ENCODE data around the gene RRP1B.
A peak's percentile ranks its signal among the peaks of the same experiment; 100 is the strongest.

RRP1B gene

GRCh38 chr21:43734928-43735229 is 75.5 kb downstream of the RRP1B start:
- peak; percentile 30; the same call in 2 of the 3 replicates for ATAC-seq
- TF ChIP-seq RARB (CRISPR knock-in tag; IDR thresholded peaks at IDR 0.05) (no peak), ARNTL (CRISPR knock-in tag; IDR thresholded peaks at IDR 0.05; ENCODE audit: borderline replicate concordance, low read depth) (no peak), GLIS3 (CRISPR knock-in tag; IDR thresholded peaks at IDR 0.05) (no peak), BACH2 (CRISPR knock-in tag; IDR thresholded peaks at IDR 0.05; ENCODE audit: borderline replicate concordance) (no peak), ISL1 (CRISPR knock-in tag; IDR thresholded peaks at IDR 0.05) (no peak), ZFP30 (CRISPR knock-in tag; IDR thresholded peaks at IDR 0.05) (no peak), ZNF70 (CRISPR knock-in tag; IDR thresholded peaks at IDR 0.05) (no peak), ZNF8 (CRISPR knock-in tag; IDR thresholded peaks at IDR 0.05) (no peak), PATZ1 (CRISPR knock-in tag; IDR thresholded peaks at IDR 0.05; ENCODE audit: borderline replicate concordance) (no peak), OSR1 (CRISPR knock-in tag; IDR thresholded peaks at IDR 0.05) (no peak), ZC3H10 (CRISPR knock-in tag; IDR thresholded peaks at IDR 0.05) (no peak), ZNF565 (CRISPR knock-in tag; conservative IDR thresholded peaks at IDR 0.05; ENCODE audit: low read depth) (no peak), CSRNP3 (CRISPR knock-in tag; IDR thresholded peaks at IDR 0.05) (no peak), CSDC2 (CRISPR knock-in tag; IDR thresholded peaks at IDR 0.05) (no peak)
- TF ChIP-seq, protein P1, sequence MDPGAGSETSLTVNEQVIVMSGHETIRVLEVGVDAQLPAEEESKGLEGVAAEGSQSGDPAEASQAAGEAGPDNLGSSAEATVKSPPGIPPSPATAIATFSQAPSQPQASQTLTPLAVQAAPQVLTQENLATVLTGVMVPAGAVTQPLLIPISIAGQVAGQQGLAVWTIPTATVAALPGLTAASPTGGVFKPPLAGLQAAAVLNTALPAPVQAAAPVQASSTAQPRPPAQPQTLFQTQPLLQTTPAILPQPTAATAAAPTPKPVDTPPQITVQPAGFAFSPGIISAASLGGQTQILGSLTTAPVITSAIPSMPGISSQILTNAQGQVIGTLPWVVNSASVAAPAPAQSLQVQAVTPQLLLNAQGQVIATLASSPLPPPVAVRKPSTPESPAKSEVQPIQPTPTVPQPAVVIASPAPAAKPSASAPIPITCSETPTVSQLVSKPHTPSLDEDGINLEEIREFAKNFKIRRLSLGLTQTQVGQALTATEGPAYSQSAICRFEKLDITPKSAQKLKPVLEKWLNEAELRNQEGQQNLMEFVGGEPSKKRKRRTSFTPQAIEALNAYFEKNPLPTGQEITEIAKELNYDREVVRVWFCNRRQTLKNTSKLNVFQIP (CRISPR knock-in tag; IDR thresholded peaks at IDR 0.05; ENCODE audit: borderline replicate concordance, low read depth) = no peak
- TF ChIP-seq, protein P2, sequence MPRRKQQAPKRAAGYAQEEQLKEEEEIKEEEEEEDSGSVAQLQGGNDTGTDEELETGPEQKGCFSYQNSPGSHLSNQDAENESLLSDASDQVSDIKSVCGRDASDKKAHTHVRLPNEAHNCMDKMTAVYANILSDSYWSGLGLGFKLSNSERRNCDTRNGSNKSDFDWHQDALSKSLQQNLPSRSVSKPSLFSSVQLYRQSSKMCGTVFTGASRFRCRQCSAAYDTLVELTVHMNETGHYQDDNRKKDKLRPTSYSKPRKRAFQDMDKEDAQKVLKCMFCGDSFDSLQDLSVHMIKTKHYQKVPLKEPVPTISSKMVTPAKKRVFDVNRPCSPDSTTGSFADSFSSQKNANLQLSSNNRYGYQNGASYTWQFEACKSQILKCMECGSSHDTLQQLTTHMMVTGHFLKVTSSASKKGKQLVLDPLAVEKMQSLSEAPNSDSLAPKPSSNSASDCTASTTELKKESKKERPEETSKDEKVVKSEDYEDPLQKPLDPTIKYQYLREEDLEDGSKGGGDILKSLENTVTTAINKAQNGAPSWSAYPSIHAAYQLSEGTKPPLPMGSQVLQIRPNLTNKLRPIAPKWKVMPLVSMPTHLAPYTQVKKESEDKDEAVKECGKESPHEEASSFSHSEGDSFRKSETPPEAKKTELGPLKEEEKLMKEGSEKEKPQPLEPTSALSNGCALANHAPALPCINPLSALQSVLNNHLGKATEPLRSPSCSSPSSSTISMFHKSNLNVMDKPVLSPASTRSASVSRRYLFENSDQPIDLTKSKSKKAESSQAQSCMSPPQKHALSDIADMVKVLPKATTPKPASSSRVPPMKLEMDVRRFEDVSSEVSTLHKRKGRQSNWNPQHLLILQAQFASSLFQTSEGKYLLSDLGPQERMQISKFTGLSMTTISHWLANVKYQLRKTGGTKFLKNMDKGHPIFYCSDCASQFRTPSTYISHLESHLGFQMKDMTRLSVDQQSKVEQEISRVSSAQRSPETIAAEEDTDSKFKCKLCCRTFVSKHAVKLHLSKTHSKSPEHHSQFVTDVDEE (CRISPR knock-in tag; IDR thresholded peaks at IDR 0.05) = no peak

- ATAC-seq = no peak
- no peak for TF ChIP-seq RARB (CRISPR knock-in tag; IDR thresholded peaks at IDR 0.05)
- TF ChIP-seq, protein P1 (CRISPR knock-in tag; IDR thresholded peaks at IDR 0.05; ENCODE audit: borderline replicate concordance, low read depth) = no peak
- TF ChIP-seq CSDC2 (CRISPR knock-in tag; IDR thresholded peaks at IDR 0.05) = no peak
- no peak for TF ChIP-seq OSR1 (CRISPR knock-in tag; IDR thresholded peaks at IDR 0.05)
- TF ChIP-seq PPARA (CRISPR knock-in tag; IDR thresholded peaks at IDR 0.05; ENCODE audit: borderline replicate concordance) = no peak
- TF ChIP-seq SNAI2 (CRISPR knock-in tag; IDR thresholded peaks at IDR 0.05) = no peak
Measured at GRCh38 chr21:43735236-43736091, 76.1 kb downstream of the RRP1B start.

DNA sequence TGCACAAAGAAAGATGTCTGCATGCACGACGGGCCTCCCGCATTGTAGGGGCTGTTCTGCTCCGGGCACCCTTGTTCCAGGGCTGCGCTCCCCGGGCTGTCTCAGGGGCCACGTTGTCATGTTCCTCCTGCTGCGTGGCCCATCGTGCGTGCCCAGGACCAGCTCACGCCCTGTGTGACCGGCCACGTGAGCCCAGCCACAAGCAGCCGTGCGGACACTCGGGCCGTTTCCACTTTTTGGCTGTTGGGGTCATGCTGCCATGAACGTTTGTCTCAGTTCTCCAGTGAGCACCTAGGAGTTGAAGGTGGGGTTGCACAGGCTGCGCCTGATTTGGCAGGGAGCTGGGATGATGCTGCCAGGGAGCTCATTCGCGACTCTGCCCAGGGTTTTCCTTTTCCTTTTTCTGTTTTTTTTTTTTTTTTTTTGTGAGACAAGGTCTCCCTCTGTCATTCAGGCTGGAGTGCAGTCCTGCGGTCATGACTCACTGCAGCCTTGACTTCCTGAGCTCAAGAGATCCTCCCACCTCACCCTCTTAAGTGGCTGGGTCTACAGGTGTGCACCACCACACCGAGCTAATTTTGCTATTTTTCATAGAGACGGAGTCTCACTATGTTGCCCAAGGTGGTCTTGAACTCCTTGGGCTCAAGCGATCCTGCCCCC is 77.0 kb downstream of the RRP1B start:
- no peak for ATAC-seq
- no peak for TF ChIP-seq TOX (CRISPR knock-in tag; IDR thresholded peaks at IDR 0.05; ENCODE audit: borderline replicate concordance)
- TF ChIP-seq OSR1 (CRISPR knock-in tag; IDR thresholded peaks at IDR 0.05) = no peak
- TF ChIP-seq ZC3H10 (CRISPR knock-in tag; IDR thresholded peaks at IDR 0.05) = no peak
- TF ChIP-seq ISL1 (CRISPR knock-in tag; IDR thresholded peaks at IDR 0.05) = no peak
- TF ChIP-seq ZNF565 (CRISPR knock-in tag; conservative IDR thresholded peaks at IDR 0.05; ENCODE audit: low read depth) = no peak
- no peak for TF ChIP-seq TCF4 (CRISPR knock-in tag; IDR thresholded peaks at IDR 0.05; ENCODE audit: borderline replicate concordance)
- no peak for TF ChIP-seq CSRNP3 (CRISPR knock-in tag; IDR thresholded peaks at IDR 0.05)
- TF ChIP-seq SNAI2 (CRISPR knock-in tag; IDR thresholded peaks at IDR 0.05) = no peak
- TF ChIP-seq RARB (CRISPR knock-in tag; IDR thresholded peaks at IDR 0.05) = no peak
- TF ChIP-seq ZFP3 (CRISPR knock-in tag; IDR thresholded peaks at IDR 0.05) = no peak
- TF ChIP-seq PATZ1 (CRISPR knock-in tag; IDR thresholded peaks at IDR 0.05; ENCODE audit: borderline replicate concordance) = no peak
- TF ChIP-seq ARNTL (CRISPR knock-in tag; IDR thresholded peaks at IDR 0.05; ENCODE audit: borderline replicate concordance, low read depth) = no peak
- TF ChIP-seq BACH2 (CRISPR knock-in tag; IDR thresholded peaks at IDR 0.05; ENCODE audit: borderline replicate concordance) = no peak

Measured in SK-N-SH treated with all-trans-retinoic acid at 6 μM for 48 hours (cell line).